GM12878 (cell line): ENCODE data around the gene CENPX. TPM values are rescaled to one million over a fixed set of nuclear protein-coding genes. Genes with fewer than 3 reads are reported as not detected.
A peak's percentile ranks its signal among the peaks of the same experiment; 100 is the strongest.

Source experiments
- ATAC-seq: fragments of 200-7000 bp; cut with Tn5 transposase; 3 replicates; pipeline ENCODE4 v1.9.1; 2020; ENCODE audit warnings: mild to moderate bottlenecking, moderate library complexity
- BruUV-seq: library from RNA; stranded (reverse); fragments of 400-500 nt; replicated peaks from 2 replicates; lab custom pipeline; 2021; lab: Mats Ljungman, UMichigan
- CTCF ChIA-PET: fragments of 300-600 bp; sonication (Branson Sonifier 250); formaldehyde crosslinking; extraction: SDS; loops from one replicate; lab custom pipeline; 2021; ENCODE audit warnings: inconsistent platforms; lab: Yijun Ruan, JAX
- POLR2A ChIA-PET: fragments of 350-600 bp; formaldehyde crosslinking; extraction: SDS; loops from one replicate; lab custom pipeline; 2021; ENCODE audit warnings: inconsistent platforms; lab: Charles Lee
- RAD21 ChIA-PET: fragments of 300-600 bp; sonication (Branson Sonifier 250); formaldehyde crosslinking; loops from one replicate; lab custom pipeline; 2023; ENCODE audit warnings: antibody characterized with exemption; ENCODE audit not compliant: unreplicated experiment; lab: Charles Lee
- SMC1A ChIA-PET: fragments of 300-600 bp; sonication (Branson Sonifier 250); formaldehyde crosslinking; loops from one replicate; lab custom pipeline; 2023; ENCODE audit not compliant: unreplicated experiment, uncharacterized antibody; lab: Charles Lee
- DNase-seq: peaks from one replicate; pipeline ENCODE4 v3.0.0-alpha.2; 2011; ENCODE audit warnings: low read depth, low spot score
- FAIRE-seq: peaks from 3 replicates; lab custom pipeline; 2011; peaks lifted over from hg19 to GRCh38; lab: Jason Lieb, UNC
- H2AFZ ChIP-seq: 2 replicates; pipeline ENCODE4 v1.6.0; 2011; ENCODE audit warnings: low read depth, low read length, control low read depth; ENCODE audit not compliant: control insufficient read depth
- H3K27ac ChIP-seq: 2 replicates; pipeline ENCODE4 v1.5.1; 2011; ENCODE audit warnings: control low read depth; ENCODE audit not compliant: control insufficient read depth, insufficient read depth
- H3K27me3 ChIP-seq, 2 experiments: replicated peaks in 1 of 2; 2 replicates each; pipeline versions ENCODE4 v1.6.0 to v1.6.1; 2011; ENCODE audit warnings: low read length in 1 of 2; ENCODE audit not compliant: control insufficient read depth in 2 of 2, insufficient read depth in 2 of 2
- H3K36me3 ChIP-seq, 2 experiments: 2 replicates each; pipeline ENCODE4 v1.5.1; 2011; ENCODE audit warnings: low read length in 1 of 2; ENCODE audit not compliant: control insufficient read depth in 2 of 2, insufficient read depth in 2 of 2
- H3K4me1 ChIP-seq: 2 replicates; pipeline ENCODE4 v1.6.1; 2011; ENCODE audit warnings: mild to moderate bottlenecking, low read length, moderate library complexity, mixed read lengths; ENCODE audit not compliant: control insufficient read depth, insufficient read depth
- H3K4me2 ChIP-seq: 2 replicates; pipeline ENCODE4 v1.6.0; 2011; ENCODE audit warnings: control low read depth; ENCODE audit not compliant: control insufficient read depth, insufficient read depth
- H3K4me3 ChIP-seq: fragments of 200-600 bp; sonication (generic); 2 replicates; pipeline ENCODE4 v1.5.1; 2016
- H3K79me2 ChIP-seq: 2 replicates; pipeline ENCODE4 v1.6.0; 2011; ENCODE audit warnings: low read length; ENCODE audit not compliant: control insufficient read depth, insufficient read depth
- H3K9ac ChIP-seq: 2 replicates; pipeline ENCODE4 v1.8.0; 2011; ENCODE audit warnings: low read length, control low read depth, mixed read lengths; ENCODE audit not compliant: control insufficient read depth, insufficient read depth
- H3K9me3 ChIP-seq: replicated peaks from 3 replicates; pipeline ENCODE4 v1.5.1; 2011; ENCODE audit warnings: mild to moderate bottlenecking, low read length; ENCODE audit not compliant: control insufficient read depth, insufficient read depth
- H4K20me1 ChIP-seq: 2 replicates; pipeline ENCODE4 v1.6.0; 2011; ENCODE audit not compliant: control insufficient read depth, insufficient read depth
- EED ChIP-seq: sonication (generic); IDR thresholded peaks from 2 replicates; pipeline ENCODE4 v1.6.1; 2016; ENCODE audit warnings: antibody characterized with exemption, low read depth
- EGR1 ChIP-seq, 2 experiments: IDR thresholded peaks; 1 replicate in 1 of 2; 2 replicates in 1 of 2; pipeline ENCODE4 v1.6.1; 2011 to 2012; ENCODE audit warnings: low read depth in 2 of 2, low read length in 2 of 2, borderline replicate concordance in 1 of 2, mild to moderate bottlenecking in 1 of 2, moderate library complexity in 1 of 2
- POLR2A ChIP-seq: IDR thresholded peaks from 2 replicates; pipeline ENCODE4 v1.6.1; 2011; ENCODE audit warnings: low read depth, mild to moderate bottlenecking, low read length
- RELB ChIP-seq: fragments of 450-650 bp; IDR thresholded peaks from 2 replicates; pipeline ENCODE4 v1.6.1; 2017; ENCODE audit warnings: low read depth, mild to moderate bottlenecking, moderate library complexity
- WGBS: methylation state at CpG from one replicate; pipeline ENCODE4 v1.1.6; 2016; ENCODE audit warnings: low lambda C conversion rate; ENCODE audit not compliant: insufficient replicate concordance, insufficient coverage; ENCODE audit errors: missing lambda C conversion rate; 5-methylcytosine and 5-hydroxymethylcytosine counted together
- in situ Hi-C: fragments of 300-500 bp; cut with MboI; formaldehyde crosslinking; loops from 9 replicates; pipeline ENCODE4 v1.14.3; 2018; ENCODE audit warnings: mixed read lengths
- intact Hi-C: fragments of 100-400 bp; cut with micrococcal nuclease; formaldehyde crosslinking; loops from one replicate; pipeline ENCODE4 v1.14.2; 2022; ENCODE audit not compliant: unreplicated experiment
- polyA plus RNA-seq, 11 experiments: library from polyadenylated mRNA; depleted of rRNA in 4 of 11; unstranded in 6 of 11; stranded (reverse) in 5 of 11; fragments of >200 nt; fragmentation: Nextera tagmentation in 4 of 11; fragmentation: Illumina TruSeq in 1 of 11; extraction: Ambion mirVana in 4 of 11; extraction: Trizol in 1 of 11; gene quantifications; 1 replicate in 1 of 11; 2 replicates in 10 of 11; pipeline versions ENCODE4 v1.2.1 to v1.2.3, GENCODE V29; 2011 to 2016; ENCODE audit warnings: inconsistent platforms in 2 of 11, missing spikeins in 2 of 11, low read depth in 1 of 11
- total RNA-seq, 4 experiments: library from RNA; depleted of rRNA in 3 of 4; stranded (reverse); fragments of >200 nt in 3 of 4; fragmentation: Illumina TruSeq in 1 of 4; extraction: Trizol in 1 of 4; gene quantifications; 2 replicates each; pipeline versions ENCODE4 v1.2.1 to v1.2.3, GENCODE V29; 2013 to 2021
- TF ChIP-seq, protein P1 (sequence below): IDR thresholded peaks from 2 replicates; pipeline ENCODE4 v1.6.1; 2011; ENCODE audit warnings: low read depth, low read length, improper control_type of control experiment, borderline replicate concordance

The CENPX gene
- total and polyA plus RNA-seq, 10 of the 15 experiments (the other 5 are each of a cell fraction or from before 2014, with no cell fraction given): 11.7 to 182 (median 71.9) TPM

GRCh38 chr17:82005701-82006348 lies 16.9 kb downstream of the CENPX start:
- Histone ChIP-seq H3K79me2 (no peaks in the 10 kb centered on the region), H3K9me3 (no peaks in the 10 kb centered on the region), H3K4me2 (no peak overlapping the region), H3K9ac (no peak overlapping the region), H3K27me3 (no peaks in the 10 kb centered on the region), H3K4me1 (no peaks in the 10 kb centered on the region), H4K20me1 (no peaks in the 10 kb centered on the region), H3K27ac (no peak overlapping the region), H3K4me3 (no peak overlapping the region), H2AFZ (no peak overlapping the region), H3K36me3 (no peaks in the 10 kb centered on the region)
- ChIA-PET RAD21 (no interaction called here), CTCF (interaction anchor here (1.2 kb wide), 1 partner anchor 15 kb away, joined by 4 read pairs; no protein-coding TSS in a partner anchor), POLR2A (no interaction called here), SMC1A (no interaction called here)
- WGBS: 85% methylated on average over 29 of the region's 30 CpGs
- no peak for DNase-seq
- no TSS peak for BruUV-seq
- ATAC-seq: no peak
- no peak for FAIRE-seq
- in situ Hi-C loops: no loop called here
- no peak for TF ChIP-seq EED
- TF ChIP-seq, protein P1, sequence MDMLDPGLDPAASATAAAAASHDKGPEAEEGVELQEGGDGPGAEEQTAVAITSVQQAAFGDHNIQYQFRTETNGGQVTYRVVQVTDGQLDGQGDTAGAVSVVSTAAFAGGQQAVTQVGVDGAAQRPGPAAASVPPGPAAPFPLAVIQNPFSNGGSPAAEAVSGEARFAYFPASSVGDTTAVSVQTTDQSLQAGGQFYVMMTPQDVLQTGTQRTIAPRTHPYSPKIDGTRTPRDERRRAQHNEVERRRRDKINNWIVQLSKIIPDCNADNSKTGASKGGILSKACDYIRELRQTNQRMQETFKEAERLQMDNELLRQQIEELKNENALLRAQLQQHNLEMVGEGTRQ: no peak
- no peak for TF ChIP-seq RELB
- TF ChIP-seq EGR1 (IDR thresholded peaks at IDR 0.05; ENCODE audit: borderline replicate concordance in 1 of 2, low read depth in 2 of 2, low read length in 2 of 2): no peak
- peak; percentile 43; the same call in 1 of the 2 replicates for TF ChIP-seq POLR2A
- intact Hi-C loops: no loop called here
